GM10266 (cell line): Measurements from ENCODE around the gene ALPP.

Experiments used
- DNase-seq: peaks from one replicate; pipeline ENCODE4 v3.0.0; 2012; ENCODE audit errors: extremely low spot score
- TF ChIP-seq, protein P1 (sequence below): IDR thresholded peaks from 2 replicates; pipeline ENCODE4 v1.5.1; 2012; ENCODE audit warnings: mild to moderate bottlenecking, low read depth; ENCODE audit not compliant: control insufficient read depth, insufficient read depth; ENCODE audit errors: missing control alignments

ALPP gene

GRCh38 chr2:232347369-232347768 is 31.2 kb upstream of the ALPP start:
- DNase-seq = no peak

DNA sequence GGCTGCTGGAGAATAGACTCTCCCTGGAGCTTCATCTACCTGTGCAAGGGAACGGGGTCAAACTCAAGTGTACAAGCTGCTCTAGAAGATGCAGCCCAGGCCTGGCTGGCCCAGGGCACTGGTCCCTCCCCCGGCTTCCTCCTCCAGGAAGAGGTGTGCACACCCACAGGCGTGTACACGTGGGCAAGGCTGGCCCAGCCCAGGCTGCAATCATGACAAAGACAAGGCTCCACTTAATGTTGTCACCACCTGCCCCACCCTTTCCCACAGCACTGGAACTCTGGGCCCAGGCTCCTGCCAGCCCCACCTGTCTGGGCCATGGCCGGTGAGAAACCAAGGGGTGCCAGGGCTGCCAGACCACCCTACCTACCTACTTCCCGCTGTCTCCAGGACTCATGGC is 29.6 kb upstream of the ALPP start:
- no peak for DNase-seq
- TF ChIP-seq, protein P1, sequence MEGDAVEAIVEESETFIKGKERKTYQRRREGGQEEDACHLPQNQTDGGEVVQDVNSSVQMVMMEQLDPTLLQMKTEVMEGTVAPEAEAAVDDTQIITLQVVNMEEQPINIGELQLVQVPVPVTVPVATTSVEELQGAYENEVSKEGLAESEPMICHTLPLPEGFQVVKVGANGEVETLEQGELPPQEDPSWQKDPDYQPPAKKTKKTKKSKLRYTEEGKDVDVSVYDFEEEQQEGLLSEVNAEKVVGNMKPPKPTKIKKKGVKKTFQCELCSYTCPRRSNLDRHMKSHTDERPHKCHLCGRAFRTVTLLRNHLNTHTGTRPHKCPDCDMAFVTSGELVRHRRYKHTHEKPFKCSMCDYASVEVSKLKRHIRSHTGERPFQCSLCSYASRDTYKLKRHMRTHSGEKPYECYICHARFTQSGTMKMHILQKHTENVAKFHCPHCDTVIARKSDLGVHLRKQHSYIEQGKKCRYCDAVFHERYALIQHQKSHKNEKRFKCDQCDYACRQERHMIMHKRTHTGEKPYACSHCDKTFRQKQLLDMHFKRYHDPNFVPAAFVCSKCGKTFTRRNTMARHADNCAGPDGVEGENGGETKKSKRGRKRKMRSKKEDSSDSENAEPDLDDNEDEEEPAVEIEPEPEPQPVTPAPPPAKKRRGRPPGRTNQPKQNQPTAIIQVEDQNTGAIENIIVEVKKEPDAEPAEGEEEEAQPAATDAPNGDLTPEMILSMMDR = no peak

More at GRCh38 chr2:232347369-232347768, 31.2 kb upstream of the ALPP start:
- TF ChIP-seq, protein P1 = no peak

DNA sequence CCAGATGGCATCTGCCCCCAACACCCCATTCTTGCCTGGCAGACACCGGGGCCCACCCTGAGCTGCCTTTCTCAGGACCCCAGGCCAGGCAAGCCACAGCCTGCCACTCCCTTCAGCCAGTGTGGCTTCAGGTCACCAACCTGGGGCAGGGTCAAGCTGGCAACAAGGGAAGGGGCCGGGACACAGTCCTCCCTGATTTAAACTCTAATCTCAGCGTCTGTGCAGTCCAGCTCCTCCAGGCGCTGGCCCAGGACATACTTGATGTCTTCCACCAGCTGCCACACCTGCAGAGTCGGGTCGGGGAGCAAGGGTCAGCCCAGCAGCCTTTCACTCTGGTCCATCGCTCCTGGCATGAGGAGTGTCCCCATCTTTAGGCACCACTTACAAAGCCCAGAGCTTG is 29.0 kb upstream of the ALPP start:
- no peak for DNase-seq
- TF ChIP-seq, protein P1 = no peak

DNA sequence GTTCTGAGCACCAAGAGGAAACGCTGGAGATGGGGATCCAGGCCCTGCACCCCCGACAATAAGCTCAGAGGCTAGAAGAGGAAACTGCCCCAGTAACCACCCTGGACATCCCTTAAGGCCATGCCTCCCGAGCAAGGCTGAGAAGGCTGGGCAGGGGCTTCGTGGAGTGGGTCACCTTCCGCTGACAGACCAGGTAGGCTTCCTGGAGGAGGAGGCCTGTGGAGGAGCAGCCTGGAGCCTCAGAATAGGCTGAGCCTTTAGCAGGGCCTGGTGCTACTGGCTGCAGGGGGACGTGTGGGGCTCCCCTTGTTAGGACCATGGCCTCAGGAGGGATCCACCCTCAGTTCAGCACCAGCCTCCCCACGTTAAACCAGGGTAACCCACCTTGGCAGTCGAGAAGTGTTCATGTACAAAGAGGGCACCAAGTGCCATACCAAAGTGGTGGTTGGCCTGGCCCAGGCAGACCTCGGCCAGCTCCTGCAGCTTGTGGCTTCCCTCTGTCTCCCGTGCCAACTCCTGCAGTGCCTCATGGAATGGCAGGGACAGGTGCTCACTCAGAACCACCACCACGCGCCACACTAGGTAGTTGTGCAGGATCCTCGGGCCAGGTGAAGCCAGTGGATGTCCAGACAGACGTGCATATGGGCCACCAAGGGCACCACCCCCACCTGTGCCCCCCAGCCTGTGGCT is 28.5 kb upstream of the ALPP start:
- TF ChIP-seq, protein P1 = no peak
- no peak for DNase-seq

- TF ChIP-seq, protein P1 = no peak
Observed at GRCh38 chr2:232350804-232351685, 27.5 kb upstream of the ALPP start.

DNA sequence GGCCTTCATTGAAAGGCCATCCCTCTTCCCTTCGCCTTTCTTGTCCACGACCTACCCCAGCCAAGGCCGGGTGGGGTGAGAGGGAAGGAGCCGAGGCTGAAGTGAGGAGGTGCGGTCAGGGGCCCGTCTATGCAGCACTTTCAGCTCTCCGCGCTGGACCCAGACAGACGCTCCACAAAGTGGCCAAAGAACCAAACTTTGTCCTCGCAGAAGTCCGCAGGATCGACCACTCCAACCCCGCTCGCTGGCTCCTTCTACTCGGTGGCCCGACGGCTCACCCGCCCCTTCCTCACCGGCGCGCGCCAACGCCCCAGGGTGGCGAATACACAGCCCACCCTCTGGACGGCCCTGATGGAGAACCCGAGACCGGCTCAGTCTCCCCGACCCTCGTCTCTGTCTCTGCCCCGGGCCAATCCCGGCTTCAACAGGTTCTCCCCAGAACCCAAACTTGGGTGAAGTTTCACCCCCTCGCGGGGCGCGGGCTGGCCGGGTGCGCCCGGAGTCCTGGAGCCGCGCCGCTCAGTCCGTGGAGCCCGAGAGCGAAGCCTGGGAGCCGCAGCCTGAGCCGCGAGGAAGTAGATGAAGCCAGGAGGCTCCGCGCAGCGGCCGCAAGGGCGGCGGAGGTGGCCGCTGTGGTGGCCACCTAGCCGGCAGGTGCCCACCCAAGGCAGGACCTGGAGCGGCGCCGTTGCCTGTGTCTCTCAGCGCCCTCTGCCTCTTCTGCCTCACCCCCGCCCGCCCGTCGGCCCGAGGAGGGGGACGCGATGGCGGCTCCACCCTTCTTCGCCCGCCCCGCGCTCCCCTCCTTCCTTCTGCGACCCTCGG is 26.7 kb upstream of the ALPP start:
- no peak for DNase-seq
- TF ChIP-seq, protein P1 = no peak

More at GRCh38 chr2:232350804-232351685, 27.5 kb upstream of the ALPP start:
- DNase-seq = no peak
